Measurements from ENCODE around the gene TRMT13.

TRMT13 gene

GRCh38 chr1:100198596-100198995, 65.6 kb downstream of the TRMT13 start:
- TF ChIP-seq POLR2AphosphoS5 (IDR thresholded peaks at IDR 0.05; ENCODE audit: low read depth, low read length) (no peak), FOXP2 (optimal IDR thresholded peaks at IDR 0.05; ENCODE audit: borderline replicate concordance, extremely low read depth, extremely low read length, insufficient read depth) (no peak)
